ENCODE data around the gene RSKR.
"Not testable (repeated sequence)": the region's sequence is repeated elsewhere in the genome, so short reads cannot be mapped to it uniquely, and the experiment has no call there.

The RSKR gene, protein sequence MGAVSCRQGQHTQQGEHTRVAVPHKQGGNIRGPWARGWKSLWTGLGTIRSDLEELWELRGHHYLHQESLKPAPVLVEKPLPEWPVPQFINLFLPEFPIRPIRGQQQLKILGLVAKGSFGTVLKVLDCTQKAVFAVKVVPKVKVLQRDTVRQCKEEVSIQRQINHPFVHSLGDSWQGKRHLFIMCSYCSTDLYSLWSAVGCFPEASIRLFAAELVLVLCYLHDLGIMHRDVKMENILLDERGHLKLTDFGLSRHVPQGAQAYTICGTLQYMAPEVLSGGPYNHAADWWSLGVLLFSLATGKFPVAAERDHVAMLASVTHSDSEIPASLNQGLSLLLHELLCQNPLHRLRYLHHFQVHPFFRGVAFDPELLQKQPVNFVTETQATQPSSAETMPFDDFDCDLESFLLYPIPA

DNA sequence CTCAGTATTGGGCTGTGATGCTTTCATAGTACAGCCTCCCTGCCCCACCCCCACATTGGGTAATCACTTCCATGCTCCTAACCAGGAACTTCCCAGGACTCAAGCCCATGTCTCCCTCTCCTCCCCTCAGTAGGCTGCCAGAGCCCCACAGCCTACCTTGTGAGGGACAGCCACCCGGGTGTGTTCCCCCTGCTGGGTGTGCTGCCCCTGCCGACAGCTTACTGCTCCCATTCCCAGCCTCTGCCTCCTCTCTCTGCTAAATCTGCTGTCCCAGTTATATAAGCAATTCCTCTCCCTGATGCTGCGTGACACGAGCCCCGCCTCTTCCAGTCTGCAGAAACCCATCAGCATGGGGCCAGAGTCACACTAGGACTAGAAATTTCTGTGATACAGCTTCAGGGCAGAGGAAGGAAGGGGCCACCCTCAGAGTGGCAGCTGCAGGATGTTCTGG is at the start of gene RSKR:
RSKR (minus strand) TSS at position 255 of the 451 bp plus-strand sequence; CDS start at position 231, 24 bp downstream.
- DNase-seq (ENCODE audit: low spot score): no peak

- DNase-seq (ENCODE audit: low spot score): no peak
Measured at GRCh38 chr17:28663723-28664122, 49.7 kb upstream of the RSKR start.

DNA sequence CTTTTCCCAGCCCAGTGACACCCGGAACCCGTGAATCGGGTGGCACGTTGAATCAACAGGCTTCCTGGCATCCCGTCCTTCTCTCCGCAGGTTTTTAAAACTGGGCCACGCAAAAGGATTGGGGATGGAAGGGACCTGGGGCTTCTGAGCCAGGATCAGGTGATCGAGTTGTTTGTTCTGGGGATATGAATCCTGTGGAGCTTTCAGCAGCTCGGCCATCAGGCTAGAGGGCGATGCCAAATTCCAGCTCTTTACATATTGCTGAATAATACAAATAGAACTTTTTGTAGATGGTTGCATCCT is 48.5 kb upstream of the RSKR start:
- DNase-seq (ENCODE audit: low spot score): no peak

DNA sequence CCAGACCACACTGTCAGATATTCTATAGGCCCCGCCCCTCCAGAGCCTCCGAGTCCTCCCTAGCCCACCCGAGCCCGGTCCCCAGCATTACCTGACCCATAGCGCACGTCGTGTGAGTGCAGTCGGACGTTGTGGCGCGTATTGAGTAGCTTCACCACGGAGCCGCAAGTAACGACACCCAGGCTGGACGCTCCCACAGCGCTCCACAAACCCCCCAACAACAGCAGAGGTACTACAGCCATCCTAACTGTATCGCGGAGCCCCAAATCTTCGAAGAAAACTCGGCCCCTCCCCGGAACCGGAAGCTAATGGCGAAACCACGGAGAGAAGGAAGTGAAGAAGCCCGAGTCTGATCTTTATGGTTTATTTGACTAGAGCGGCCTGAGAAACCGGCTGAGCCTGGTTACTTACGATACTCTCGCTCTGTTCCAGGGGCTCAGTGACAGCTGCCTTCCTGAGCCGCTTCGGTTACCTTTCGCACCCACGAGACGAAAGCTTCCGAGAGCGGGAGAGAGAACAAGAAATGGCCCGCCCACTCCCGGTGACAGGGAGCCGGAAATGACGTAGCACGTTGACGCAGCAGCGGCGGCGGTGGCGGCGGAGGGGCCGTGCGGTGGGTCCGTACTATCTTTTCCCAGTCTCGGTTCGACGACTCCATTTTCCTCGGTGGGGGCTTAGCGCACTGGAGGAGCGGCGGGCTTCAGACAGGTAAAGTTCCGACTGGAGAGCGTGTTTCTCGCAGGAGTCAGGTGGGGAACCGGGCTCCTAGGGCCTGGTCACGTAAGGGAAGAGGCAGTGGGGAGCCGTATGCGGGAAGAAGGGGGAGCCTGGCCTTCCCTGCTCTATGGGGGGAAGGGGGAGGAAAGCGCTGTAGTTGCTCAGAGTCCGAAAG is 47.9 kb upstream of the RSKR start, which contains the start of the genes SDF2 and SUPT6H:
SDF2 (minus strand) TSS at position 272 of the 892 bp plus-strand sequence; CDS start at position 242, 30 bp downstream.
SUPT6H (plus strand) TSS at position 571 of the 892 bp plus-strand sequence. CDS start 11,197 bp downstream, outside the sequence.
- peak; percentile 91 for DNase-seq (ENCODE audit: low spot score)

- DNase-seq (ENCODE audit: low spot score): not testable (repeated sequence)
Measured at GRCh38 chr17:28659497-28659881, 45.5 kb upstream of the RSKR start.

DNA sequence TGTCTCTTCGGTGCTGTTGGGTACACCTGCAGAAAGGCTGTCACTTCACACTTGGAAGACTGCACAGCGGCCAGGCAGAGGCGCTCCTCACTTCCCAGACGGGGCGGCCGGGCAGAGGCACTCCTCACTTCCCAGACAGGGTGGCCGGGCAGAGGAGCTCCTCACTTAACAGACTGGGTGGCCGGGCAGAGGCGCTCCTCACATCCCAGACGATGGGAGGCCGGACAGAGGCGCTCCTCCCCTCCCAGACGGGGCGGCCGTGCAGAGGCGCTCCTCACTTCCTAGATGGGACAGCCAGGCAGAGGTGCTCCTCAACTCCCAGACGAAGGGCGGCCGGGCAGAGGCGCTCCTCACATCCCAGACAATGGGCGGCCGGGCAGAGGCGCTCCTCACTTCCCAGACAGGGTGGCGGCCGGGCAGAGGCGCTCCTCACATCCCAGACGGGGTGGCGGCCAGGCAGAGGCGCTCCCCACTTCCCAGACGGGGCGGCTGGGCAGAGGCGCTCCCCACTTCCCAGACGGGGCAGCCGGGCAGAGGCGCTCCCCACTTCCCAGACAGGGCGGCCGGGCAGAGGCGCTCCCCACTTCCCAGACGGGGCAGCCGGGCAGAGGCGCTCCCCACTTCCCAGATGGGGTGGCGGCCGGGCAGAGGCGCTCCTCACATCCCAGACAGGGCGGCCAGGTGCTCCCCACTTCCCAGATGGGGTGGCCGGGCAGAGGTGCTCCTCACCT is 44.9 kb upstream of the RSKR start:
- DNase-seq (ENCODE audit: low spot score): not testable (repeated sequence)

GRCh38 chr17:28658342-28658741 is 44.4 kb upstream of the RSKR start:
- DNase-seq (ENCODE audit: low spot score): not testable (repeated sequence)

GRCh38 chr17:28657756-28658155 is 43.8 kb upstream of the RSKR start:
- DNase-seq (ENCODE audit: low spot score): no peak

GRCh38 chr17:28655160-28655559 is 41.2 kb upstream of the RSKR start:
- no peak for DNase-seq (ENCODE audit: low spot score)

DNA sequence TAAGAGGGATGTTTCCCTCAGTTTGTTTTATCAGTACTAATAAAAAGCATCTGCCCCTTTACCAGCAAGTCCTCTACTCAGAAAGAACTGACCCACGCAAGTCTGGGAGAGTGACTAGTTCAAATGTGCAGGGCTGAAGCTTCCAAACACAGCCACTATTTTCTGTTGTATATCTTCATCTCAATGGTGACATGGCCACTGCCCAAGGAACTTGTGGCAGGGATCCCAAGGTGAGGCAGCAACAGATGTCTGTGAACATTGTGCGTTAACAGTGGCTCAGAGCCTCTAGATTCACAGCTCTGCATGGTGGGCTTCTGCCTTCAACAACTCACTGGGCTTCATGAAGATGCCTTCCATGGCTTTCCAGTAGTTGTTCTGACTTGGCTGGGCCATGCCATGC is 34.7 kb upstream of the RSKR start:
- DNase-seq (ENCODE audit: low spot score): no peak

DNA sequence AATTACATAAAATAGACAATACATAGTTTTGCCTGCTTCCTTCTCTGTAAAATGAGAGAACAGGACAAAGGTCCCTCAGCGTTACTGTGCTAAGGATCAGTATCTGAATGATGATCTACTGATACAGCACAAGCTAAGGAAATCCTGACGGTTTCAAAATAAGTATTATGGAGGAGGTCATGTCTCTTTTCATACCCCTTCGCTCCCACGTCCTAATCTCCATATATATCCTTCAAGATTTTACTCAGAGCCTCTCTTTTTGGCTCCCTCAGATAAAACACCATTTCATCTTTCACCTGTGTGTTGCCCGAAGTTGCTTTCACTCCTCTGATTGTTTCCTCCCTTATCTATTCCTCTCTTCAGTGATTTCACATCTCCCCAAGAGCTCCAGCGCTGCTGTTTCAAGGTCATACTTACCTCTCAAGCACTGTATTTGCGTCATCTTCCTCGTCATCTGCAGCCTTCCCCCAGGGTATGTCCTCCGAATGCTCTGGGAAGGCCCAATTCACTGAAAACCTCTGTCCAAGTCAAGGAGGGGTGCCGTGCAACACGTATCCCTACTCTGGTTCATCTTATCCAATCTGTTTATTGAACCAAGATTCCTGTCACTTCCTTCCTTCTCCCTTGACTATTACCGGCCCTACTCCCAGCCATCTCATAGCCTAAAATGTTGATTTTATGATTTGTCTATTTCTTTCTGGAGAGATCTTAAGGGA is 32.2 kb upstream of the RSKR start:
- DNase-seq (ENCODE audit: low spot score): no peak

- DNase-seq (ENCODE audit: low spot score): no peak
Measured at GRCh38 chr17:28645576-28645939, 31.6 kb upstream of the RSKR start.

DNA sequence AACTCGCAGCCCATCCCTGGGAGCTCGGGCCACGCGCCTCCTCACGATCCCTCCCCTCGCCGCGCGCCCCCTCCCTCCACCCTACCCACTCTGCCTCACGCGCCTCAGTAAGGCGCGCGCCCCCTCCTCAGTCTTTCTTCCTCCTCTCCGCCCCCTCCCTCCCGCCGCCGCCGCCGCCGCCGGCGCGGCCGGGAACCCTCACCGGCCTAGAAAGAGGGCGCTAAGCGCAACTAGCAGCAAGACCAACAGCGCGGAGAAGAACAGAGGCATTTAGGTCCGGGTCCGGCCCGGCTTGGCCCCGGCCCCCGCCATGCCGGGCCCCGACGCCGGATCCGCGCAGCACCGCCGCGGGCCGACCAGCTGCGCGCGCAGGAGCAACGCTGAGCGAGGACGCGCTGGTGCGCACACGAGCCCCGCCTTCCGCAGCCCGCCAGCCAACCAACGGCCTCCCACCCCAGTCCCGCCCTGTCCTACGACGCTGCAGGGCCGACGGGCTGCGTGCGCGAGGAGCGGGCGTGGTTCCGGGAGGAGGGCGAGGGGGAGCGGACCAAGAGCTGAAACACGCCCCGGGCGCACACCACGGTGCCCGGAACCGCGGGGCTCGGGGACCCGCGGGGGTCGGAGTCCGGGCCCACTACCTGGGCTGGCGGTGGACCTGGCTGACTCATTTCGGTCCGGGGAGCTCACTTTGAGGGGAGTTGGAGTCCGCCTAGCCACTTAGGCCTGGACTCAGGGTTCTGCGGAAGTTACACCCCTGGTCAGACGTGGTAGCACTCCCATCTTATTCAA is 31.0 kb upstream of the RSKR start, which contains the start of gene BLTP2:
BLTP2 (minus strand) TSS at position 372 of the 789 bp plus-strand sequence; CDS start at position 270, 102 bp downstream.
- DNase-seq (ENCODE audit: low spot score): peak; percentile 91

DNA sequence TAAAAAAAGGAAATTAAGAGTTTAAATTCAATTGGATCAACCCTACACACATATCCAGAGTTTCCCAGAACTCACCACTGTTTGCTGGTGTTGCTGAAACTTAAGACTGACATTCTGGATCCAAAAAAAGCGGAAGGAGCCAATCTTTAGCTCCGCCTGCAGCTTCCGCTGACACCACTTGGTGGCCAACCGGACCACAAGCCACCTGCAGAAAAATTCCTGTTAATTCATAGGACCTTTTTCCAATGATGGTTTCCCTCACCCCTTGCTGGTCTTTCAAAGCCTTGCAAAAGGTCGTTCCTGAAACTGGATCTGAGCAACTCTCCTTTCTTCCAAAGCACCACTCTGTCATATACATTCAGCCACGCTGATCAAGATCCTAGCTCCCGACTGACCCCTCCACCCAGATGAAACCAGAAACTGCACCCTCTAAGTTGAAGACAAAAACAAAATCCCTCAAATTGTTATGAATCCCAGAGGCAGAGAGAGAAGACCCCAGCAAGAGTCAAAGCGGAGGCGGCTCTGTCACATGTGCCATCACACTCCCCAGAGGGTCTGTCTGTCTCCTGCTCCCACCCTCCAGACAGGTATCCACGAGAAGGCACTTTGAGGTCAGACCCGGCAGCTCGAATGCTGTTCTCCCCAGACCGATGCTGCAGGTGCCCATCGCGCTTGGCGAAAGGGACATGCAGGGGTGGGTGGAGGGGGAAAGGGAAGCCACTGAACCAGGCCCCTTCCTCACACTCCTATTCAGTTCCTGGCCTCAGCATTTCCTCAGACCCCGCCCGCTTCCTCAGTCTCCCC is 30.2 kb upstream of the RSKR start:
- peak; percentile 50 for DNase-seq (ENCODE audit: low spot score)

GRCh38 chr17:28641579-28641978 is 27.6 kb upstream of the RSKR start:
- DNase-seq (ENCODE audit: low spot score): no peak

DNA sequence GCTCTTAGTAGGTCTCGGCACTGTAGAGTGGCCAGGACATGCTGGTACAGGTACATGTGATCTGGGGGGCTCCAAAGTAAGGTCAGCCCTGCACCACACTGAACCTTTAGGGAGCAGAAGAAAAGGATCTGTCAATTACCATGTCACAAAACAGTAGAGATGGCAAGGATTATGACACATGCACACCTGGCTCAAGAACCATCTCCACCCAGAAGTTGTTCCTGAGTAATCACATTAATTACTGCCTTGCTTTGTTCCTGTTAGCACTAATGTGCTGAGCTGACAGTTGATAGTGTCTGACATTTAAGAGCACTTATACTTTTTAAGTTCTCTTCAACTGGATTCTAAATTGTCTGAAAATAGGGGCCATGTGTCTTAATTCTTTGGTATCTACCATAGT is 21.5 kb upstream of the RSKR start:
- DNase-seq (ENCODE audit: low spot score): no peak

DNA sequence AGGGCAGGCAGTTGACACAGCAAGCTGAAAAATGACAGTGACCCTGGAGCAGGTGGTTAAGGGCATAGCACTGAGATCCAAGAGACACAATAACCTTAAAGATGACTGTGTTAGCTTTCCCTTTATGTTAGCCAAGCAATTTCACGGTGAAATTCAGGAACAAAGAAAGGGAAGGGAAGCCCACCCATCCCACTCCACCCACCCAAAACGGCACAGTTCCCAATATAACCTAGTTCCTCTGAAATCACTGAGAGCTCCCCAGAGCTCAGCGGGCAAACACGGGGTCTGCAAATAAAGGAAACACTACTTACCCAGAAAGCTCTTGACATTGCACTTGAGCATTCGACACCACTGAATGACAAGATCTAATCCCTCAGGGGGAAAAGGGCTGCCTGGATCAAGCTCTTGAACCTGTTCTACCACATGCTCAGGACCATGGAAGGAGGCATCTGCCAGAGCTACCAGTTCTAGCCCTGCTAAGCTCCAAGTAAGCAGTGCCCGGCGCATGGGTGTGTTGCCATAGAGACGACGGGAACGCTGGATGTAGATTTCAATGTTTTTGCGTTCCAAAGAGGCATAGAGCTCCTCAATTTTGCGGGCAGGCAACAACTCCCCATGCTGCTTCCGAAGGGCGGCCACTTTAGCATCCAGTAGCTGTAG is 20.4 kb upstream of the RSKR start:
- no peak for DNase-seq (ENCODE audit: low spot score)

- DNase-seq (ENCODE audit: low spot score): no peak
Measured at GRCh38 chr17:28626818-28627217, 12.8 kb upstream of the RSKR start.

DNA sequence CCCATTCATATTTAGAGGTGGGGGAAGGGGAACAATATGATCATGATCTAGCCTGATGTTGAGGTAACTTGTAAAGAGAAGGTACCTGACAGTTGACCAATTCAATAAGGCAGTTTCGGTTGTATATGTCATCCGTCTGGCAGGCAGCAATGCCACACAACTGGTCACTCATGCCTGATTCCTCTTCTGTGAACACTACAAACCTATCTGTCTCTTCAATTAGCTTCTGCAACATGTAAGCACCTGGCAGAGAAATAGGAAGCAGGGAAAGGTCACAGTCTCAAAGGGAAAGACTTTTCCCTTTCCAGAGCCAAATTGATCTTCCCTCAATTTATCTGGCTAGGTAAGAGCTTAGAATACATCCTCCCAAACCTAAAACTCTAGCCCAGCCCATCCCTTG is 10.2 kb upstream of the RSKR start:
- DNase-seq (ENCODE audit: low spot score): no peak
